ENCODE data around the gene ING1.

DNA sequence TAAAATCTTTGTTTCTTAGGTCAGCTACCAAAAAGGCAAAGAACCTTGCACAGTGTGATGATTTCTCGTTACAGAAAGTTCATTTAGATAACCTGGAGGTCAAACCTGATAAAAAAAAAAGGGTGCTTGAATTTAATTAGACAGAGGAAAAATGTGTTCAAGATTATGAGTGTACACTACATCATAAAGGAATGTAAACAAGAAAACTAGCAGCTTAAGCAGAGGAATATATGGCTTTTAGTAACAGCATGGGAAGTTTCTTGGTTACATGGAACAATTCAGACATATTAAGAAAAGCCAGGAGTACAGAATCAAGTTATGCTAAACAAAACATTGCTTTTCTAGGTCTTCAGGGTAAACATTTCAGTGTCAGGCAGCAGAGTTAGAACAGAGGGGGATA is 32.9 kb downstream of the ING1 start:
- TF ChIP-seq, protein P1, sequence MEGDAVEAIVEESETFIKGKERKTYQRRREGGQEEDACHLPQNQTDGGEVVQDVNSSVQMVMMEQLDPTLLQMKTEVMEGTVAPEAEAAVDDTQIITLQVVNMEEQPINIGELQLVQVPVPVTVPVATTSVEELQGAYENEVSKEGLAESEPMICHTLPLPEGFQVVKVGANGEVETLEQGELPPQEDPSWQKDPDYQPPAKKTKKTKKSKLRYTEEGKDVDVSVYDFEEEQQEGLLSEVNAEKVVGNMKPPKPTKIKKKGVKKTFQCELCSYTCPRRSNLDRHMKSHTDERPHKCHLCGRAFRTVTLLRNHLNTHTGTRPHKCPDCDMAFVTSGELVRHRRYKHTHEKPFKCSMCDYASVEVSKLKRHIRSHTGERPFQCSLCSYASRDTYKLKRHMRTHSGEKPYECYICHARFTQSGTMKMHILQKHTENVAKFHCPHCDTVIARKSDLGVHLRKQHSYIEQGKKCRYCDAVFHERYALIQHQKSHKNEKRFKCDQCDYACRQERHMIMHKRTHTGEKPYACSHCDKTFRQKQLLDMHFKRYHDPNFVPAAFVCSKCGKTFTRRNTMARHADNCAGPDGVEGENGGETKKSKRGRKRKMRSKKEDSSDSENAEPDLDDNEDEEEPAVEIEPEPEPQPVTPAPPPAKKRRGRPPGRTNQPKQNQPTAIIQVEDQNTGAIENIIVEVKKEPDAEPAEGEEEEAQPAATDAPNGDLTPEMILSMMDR (IDR thresholded peaks at IDR 0.05; ENCODE audit: low read depth, low read length) = no peak
- TF ChIP-seq EZH2phosphoT487 (IDR thresholded peaks at IDR 0.05; ENCODE audit: low read depth) = no peak

Data from OCI-LY3 (cell line).